IMR-90 (cell line): ENCODE measurements around the gene COL7A1. TPM values are rescaled to one million over a fixed set of nuclear protein-coding genes. Genes with fewer than 3 reads are reported as not detected.

Source experiments
- ATAC-seq: fragments of 200-7000 bp; cut with Tn5 transposase; 2 replicates; pipeline ENCODE4 v1.9.1; 2020; ENCODE audit warnings: low read depth, mild to moderate bottlenecking, moderate library complexity
- BruUV-seq: library from RNA; stranded (reverse); fragments of 400-500 nt; replicated peaks from 2 replicates; lab custom pipeline; 2021; lab: Mats Ljungman, UMichigan
- CTCF ChIA-PET: fragments of 300-600 bp; formaldehyde crosslinking; extraction: SDS; loops from one replicate; lab custom pipeline; 2021; ENCODE audit warnings: antibody characterized with exemption; lab: Yijun Ruan, JAX
- POLR2A ChIA-PET: fragments of 300-600 bp; sonication (Branson Sonifier 250); formaldehyde crosslinking; loops from one replicate; lab custom pipeline; 2022; ENCODE audit warnings: antibody characterized with exemption; ENCODE audit not compliant: unreplicated experiment; lab: Charles Lee
- DNase-seq: peaks from one replicate; pipeline ENCODE4 v3.0.0; 2013
- H2AFZ ChIP-seq: replicated peaks from 2 replicates; pipeline ENCODE3; 2013; ENCODE audit warnings: low read length, mild to moderate bottlenecking; ENCODE audit not compliant: poor library complexity
- H2AK5ac ChIP-seq: 2 replicates; pipeline ENCODE4 v1.6.1; 2013; ENCODE audit warnings: low read depth, low read length, inconsistent platforms
- H2AK9ac ChIP-seq: replicated peaks from 2 replicates; pipeline ENCODE3; 2013; ENCODE audit warnings: mild to moderate bottlenecking, low read depth, low read length, moderate library complexity; ENCODE audit not compliant: poor library complexity
- H2BK120ac ChIP-seq: 2 replicates; pipeline ENCODE4 v1.6.1; 2013; ENCODE audit warnings: low read depth, low read length, inconsistent platforms
- H2BK15ac ChIP-seq: 3 replicates; pipeline ENCODE4 v1.6.1; 2013; ENCODE audit warnings: low read depth, low read length, inconsistent platforms
- H2BK20ac ChIP-seq: 2 replicates; pipeline ENCODE4 v1.6.1; 2013; ENCODE audit warnings: low read depth, mild to moderate bottlenecking, inconsistent platforms, low read length, moderate library complexity
- H2BK5ac ChIP-seq: 2 replicates; pipeline ENCODE4 v1.6.1; 2013; ENCODE audit warnings: mild to moderate bottlenecking, low read depth, low read length, inconsistent platforms; ENCODE audit not compliant: poor library complexity, severe bottlenecking
- H3K14ac ChIP-seq: replicated peaks from 2 replicates; pipeline ENCODE4 v1.6.1; 2013; ENCODE audit warnings: low read depth, low read length, inconsistent platforms
- H3K18ac ChIP-seq: 2 replicates; pipeline ENCODE4 v1.6.1; 2013; ENCODE audit warnings: low read depth, low read length, control low read depth
- H3K23ac ChIP-seq: 2 replicates; pipeline ENCODE4 v1.6.1; 2013; ENCODE audit warnings: low read depth, low read length, inconsistent platforms
- H3K27ac ChIP-seq: 2 replicates; pipeline ENCODE4 v1.5.1; 2013; ENCODE audit warnings: mild to moderate bottlenecking, control low read depth, low read length; ENCODE audit not compliant: insufficient read depth
- H3K27me3 ChIP-seq: 2 replicates; pipeline ENCODE4 v1.6.1; 2013; ENCODE audit warnings: low read length; ENCODE audit not compliant: control insufficient read depth, insufficient read depth
- H3K36me3 ChIP-seq: 2 replicates; pipeline ENCODE4 v1.6.1; 2013; ENCODE audit warnings: low read length, mixed read lengths; ENCODE audit not compliant: control insufficient read depth, insufficient read depth
- H3K4ac ChIP-seq: 2 replicates; pipeline ENCODE4 v1.6.1; 2013; ENCODE audit warnings: low read depth, low read length, inconsistent platforms
- H3K4me1 ChIP-seq: 2 replicates; pipeline ENCODE4 v1.6.1; 2013; ENCODE audit warnings: low read length, mixed read lengths; ENCODE audit not compliant: control insufficient read depth, insufficient read depth
- H3K4me2 ChIP-seq: 2 replicates; pipeline ENCODE4 v1.6.1; 2013; ENCODE audit warnings: low read depth, mild to moderate bottlenecking, control low read depth, low read length, moderate library complexity
- H3K4me3 ChIP-seq: 2 replicates; pipeline ENCODE4 v1.5.1; 2013; ENCODE audit warnings: low read depth, mild to moderate bottlenecking, control low read depth, low read length, moderate library complexity; ENCODE audit not compliant: insufficient read depth
- H3K56ac ChIP-seq: 2 replicates; pipeline ENCODE4 v1.6.1; 2013; ENCODE audit warnings: low read length, inconsistent platforms; ENCODE audit not compliant: insufficient read depth; ENCODE audit errors: extremely low read depth
- H3K79me1 ChIP-seq, 2 experiments: 2 replicates each; pipeline ENCODE4 v1.6.1; 2013; ENCODE audit warnings: low read length in 2 of 2, inconsistent platforms in 1 of 2, low read depth in 1 of 2
- H3K9ac ChIP-seq: 2 replicates; pipeline ENCODE4 v1.6.1; 2013; ENCODE audit warnings: low read depth, low read length, control low read depth
- H3K9me1 ChIP-seq: 2 replicates; pipeline ENCODE4 v1.6.1; 2013; ENCODE audit warnings: low read length, inconsistent platforms; ENCODE audit not compliant: insufficient read depth
- H3K9me3 ChIP-seq: 2 replicates; pipeline ENCODE4 v1.6.1; 2013; ENCODE audit warnings: low read length; ENCODE audit not compliant: control insufficient read depth, insufficient read depth
- H4K20me1 ChIP-seq: 2 replicates; pipeline ENCODE4 v1.6.1; 2013; ENCODE audit warnings: low read length, inconsistent platforms; ENCODE audit not compliant: insufficient read depth
- H4K5ac ChIP-seq: 2 replicates; pipeline ENCODE4 v1.6.1; 2013; ENCODE audit warnings: mild to moderate bottlenecking, low read depth, low read length, control low read depth
- H4K8ac ChIP-seq, 2 experiments: 2 replicates each; pipeline ENCODE4 v1.6.1; 2013; ENCODE audit warnings: low read depth in 2 of 2, low read length in 2 of 2, control low read depth in 1 of 2, inconsistent platforms in 1 of 2
- H4K91ac ChIP-seq: 2 replicates; pipeline ENCODE4 v1.6.1; 2013; ENCODE audit warnings: low read depth, low read length, inconsistent platforms; ENCODE audit not compliant: insufficient read depth
- CEBPB ChIP-seq: IDR thresholded peaks from 2 replicates; pipeline ENCODE4 v1.6.1; 2012; ENCODE audit warnings: low read depth, low read length, improper control_type of control experiment
- MXI1 ChIP-seq: IDR thresholded peaks from 2 replicates; pipeline ENCODE4 v1.6.1; 2012; ENCODE audit warnings: low read depth, mild to moderate bottlenecking, low read length, moderate library complexity, borderline replicate concordance
- NFE2L2 ChIP-seq: fragments of 150-350 bp; IDR thresholded peaks from 2 replicates; pipeline ENCODE4 v1.6.1; 2016; ENCODE audit warnings: low read depth, mild to moderate bottlenecking, low read length
- POLR2A ChIP-seq: IDR thresholded peaks from 2 replicates; pipeline ENCODE4 v1.6.1; 2012; ENCODE audit warnings: mild to moderate bottlenecking, low read depth, low read length
- RAD21 ChIP-seq: IDR thresholded peaks from 2 replicates; pipeline ENCODE4 v1.6.1; 2012; ENCODE audit warnings: low read length, improper control_type of control experiment
- USF2 ChIP-seq: fragments of 150-350 bp; IDR thresholded peaks from 2 replicates; pipeline ENCODE4 v1.6.1; 2017; ENCODE audit warnings: mild to moderate bottlenecking, antibody characterized with exemption, low read length, low read depth
- WGBS, 2 experiments: methylation state at CpG; one replicate each; pipeline versions ENCODE4 v1.1.5 to v1.1.7; 2013; ENCODE audit warnings: missing lambda C conversion rate in 2 of 2; ENCODE audit not compliant: insufficient read length in 1 of 2; ENCODE audit errors: extremely low coverage in 2 of 2; 5-methylcytosine and 5-hydroxymethylcytosine counted together
- dilution Hi-C: fragments of 300-500 bp; cut with HindIII; formaldehyde crosslinking; loops from one replicate; pipeline ENCODE4 v1.14.3; 2018; ENCODE audit warnings: low sequenced_read_pairs; ENCODE audit not compliant: unreplicated experiment
- in situ Hi-C: fragments of 300-500 bp; cut with MboI; formaldehyde crosslinking; loops from 3 replicates; pipeline ENCODE4 v1.14.3; 2019; ENCODE audit warnings: low sequenced_read_pairs, inconsistent platforms, mixed read lengths
- intact Hi-C: fragments of 100-400 bp; cut with micrococcal nuclease; formaldehyde crosslinking; loops from 2 replicates; pipeline ENCODE4 v1.10.0; 2022
- polyA plus RNA-seq, 3 experiments: library from polyadenylated mRNA; depleted of rRNA; stranded (reverse); fragments of >200 nt; gene quantifications; 2 replicates each; pipeline ENCODE4 v1.2.3, GENCODE V29; 2012; ENCODE audit warnings: low replicate concordance in 1 of 3
- total RNA-seq: library from RNA; depleted of rRNA; stranded (reverse); fragments of >200 nt; gene quantifications from 2 replicates; pipeline ENCODE4 v1.2.3, GENCODE V29; 2012

The COL7A1 gene
- total and polyA plus RNA-seq, 2 of the 4 experiments (the other 2 are of a cell fraction), result 4.1 to 20.3 TPM

- no peak overlapping the region for H2BK120ac ChIP-seq
- H3K4me3 ChIP-seq, result no peak overlapping the region
- POLR2A ChIA-PET, result no interaction called here
- TF ChIP-seq MXI1, result no peak
- TF ChIP-seq RAD21, result no peak
- no peak for TF ChIP-seq POLR2A
- TF ChIP-seq NFE2L2, result no peak
- no peak for TF ChIP-seq CEBPB
- no peak for TF ChIP-seq USF2
- no peak overlapping the region for H2BK5ac ChIP-seq
- H2AFZ ChIP-seq, result no peak overlapping the region
- H2BK20ac ChIP-seq, result no peak overlapping the region
- no peak overlapping the region for H3K18ac ChIP-seq
- H3K4me2 ChIP-seq, result no peak overlapping the region
- H4K8ac ChIP-seq, result no peak overlapping the region
- dilution Hi-C loops, result no loop called here
- H2AK5ac ChIP-seq, result no peak overlapping the region
- no peak overlapping the region for H4K5ac ChIP-seq
- peaks cover 53% of the 10 kb centered on the region for H4K20me1 ChIP-seq
- H3K27ac ChIP-seq, result no peak overlapping the region
- ATAC-seq (no peak), DNase-seq (no peak)
- no peak overlapping the region for H3K4ac ChIP-seq
- no peak overlapping the region for H2BK15ac ChIP-seq
- no peaks in the 10 kb centered on the region for H3K9me3 ChIP-seq
- intact Hi-C loops, result loop anchor here (10.0 kb wide), 1 partner anchor 186 kb away; the partner anchor contains the start of genes ATRIP, CCDC51 and TMA7
- H2AK9ac ChIP-seq, result peak overlapping the region; percentile 37
- no peak overlapping the region for H3K14ac ChIP-seq
- in situ Hi-C loops, result no loop called here
- no peaks in the 10 kb centered on the region for H3K27me3 ChIP-seq
- no peak overlapping the region for H3K23ac ChIP-seq
- peaks cover 28 to 56% of the 10 kb centered on the region in 2 experiments for H3K79me1 ChIP-seq
- peaks cover 84% of the 10 kb centered on the region for H3K36me3 ChIP-seq
- BruUV-seq, result no TSS peak
- peaks cover 12% of the 10 kb centered on the region for H3K9me1 ChIP-seq
- peaks cover 11% of the 10 kb centered on the region for H3K4me1 ChIP-seq
- no peak overlapping the region for H4K91ac ChIP-seq
- WGBS, 2 experiments, result 100% methylated on average over 5 of the region's 8 CpGs; no CpG with 5 or more reads in 1 of the 2 experiments
- H3K9ac ChIP-seq, result no peak overlapping the region
- no peak overlapping the region for H3K56ac ChIP-seq
- CTCF ChIA-PET, result no interaction called here
These were observed 35.3 kb upstream of the COL7A1 start for GRCh38 chr3:48630407-48630806.
